ENCODE measurements around the gene PRKN.
"Not testable (repeated sequence)": the region's sequence is repeated elsewhere in the genome, so short reads cannot be mapped to it uniquely, and the experiment has no call there.

PRKN gene

GRCh38 chr6:162408826-162409535, 318.6 kb downstream of the PRKN start:
- ATAC-seq = no peak
- TF ChIP-seq ZC3H10 (CRISPR knock-in tag; IDR thresholded peaks at IDR 0.05) = no peak

- no peak for ATAC-seq
- TF ChIP-seq RARB (CRISPR knock-in tag; IDR thresholded peaks at IDR 0.05) = no peak
- no peak for TF ChIP-seq ZFP30 (CRISPR knock-in tag; IDR thresholded peaks at IDR 0.05)
- TF ChIP-seq ISL1 (CRISPR knock-in tag; IDR thresholded peaks at IDR 0.05) = no peak
- TF ChIP-seq ZC3H10 (CRISPR knock-in tag; IDR thresholded peaks at IDR 0.05) = no peak
- TF ChIP-seq ZFP3 (CRISPR knock-in tag; IDR thresholded peaks at IDR 0.05) = no peak
- no peak for TF ChIP-seq OSR1 (CRISPR knock-in tag; IDR thresholded peaks at IDR 0.05)
- no peak for TF ChIP-seq CSDC2 (CRISPR knock-in tag; IDR thresholded peaks at IDR 0.05)
- TF ChIP-seq GLIS3 (CRISPR knock-in tag; IDR thresholded peaks at IDR 0.05) = no peak
- TF ChIP-seq PATZ1 (CRISPR knock-in tag; IDR thresholded peaks at IDR 0.05; ENCODE audit: borderline replicate concordance) = no peak
- no peak for TF ChIP-seq PPARA (CRISPR knock-in tag; IDR thresholded peaks at IDR 0.05; ENCODE audit: borderline replicate concordance)
- no peak for TF ChIP-seq SNAI2 (CRISPR knock-in tag; IDR thresholded peaks at IDR 0.05)
- TF ChIP-seq TOX (CRISPR knock-in tag; IDR thresholded peaks at IDR 0.05; ENCODE audit: borderline replicate concordance) = no peak
- TF ChIP-seq TSHZ2 (CRISPR knock-in tag; IDR thresholded peaks at IDR 0.05) = no peak
- TF ChIP-seq, protein P1, sequence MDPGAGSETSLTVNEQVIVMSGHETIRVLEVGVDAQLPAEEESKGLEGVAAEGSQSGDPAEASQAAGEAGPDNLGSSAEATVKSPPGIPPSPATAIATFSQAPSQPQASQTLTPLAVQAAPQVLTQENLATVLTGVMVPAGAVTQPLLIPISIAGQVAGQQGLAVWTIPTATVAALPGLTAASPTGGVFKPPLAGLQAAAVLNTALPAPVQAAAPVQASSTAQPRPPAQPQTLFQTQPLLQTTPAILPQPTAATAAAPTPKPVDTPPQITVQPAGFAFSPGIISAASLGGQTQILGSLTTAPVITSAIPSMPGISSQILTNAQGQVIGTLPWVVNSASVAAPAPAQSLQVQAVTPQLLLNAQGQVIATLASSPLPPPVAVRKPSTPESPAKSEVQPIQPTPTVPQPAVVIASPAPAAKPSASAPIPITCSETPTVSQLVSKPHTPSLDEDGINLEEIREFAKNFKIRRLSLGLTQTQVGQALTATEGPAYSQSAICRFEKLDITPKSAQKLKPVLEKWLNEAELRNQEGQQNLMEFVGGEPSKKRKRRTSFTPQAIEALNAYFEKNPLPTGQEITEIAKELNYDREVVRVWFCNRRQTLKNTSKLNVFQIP (CRISPR knock-in tag; IDR thresholded peaks at IDR 0.05; ENCODE audit: borderline replicate concordance, low read depth) = no peak
Observed at GRCh38 chr6:162404951-162405350, 322.6 kb downstream of the PRKN start.

DNA sequence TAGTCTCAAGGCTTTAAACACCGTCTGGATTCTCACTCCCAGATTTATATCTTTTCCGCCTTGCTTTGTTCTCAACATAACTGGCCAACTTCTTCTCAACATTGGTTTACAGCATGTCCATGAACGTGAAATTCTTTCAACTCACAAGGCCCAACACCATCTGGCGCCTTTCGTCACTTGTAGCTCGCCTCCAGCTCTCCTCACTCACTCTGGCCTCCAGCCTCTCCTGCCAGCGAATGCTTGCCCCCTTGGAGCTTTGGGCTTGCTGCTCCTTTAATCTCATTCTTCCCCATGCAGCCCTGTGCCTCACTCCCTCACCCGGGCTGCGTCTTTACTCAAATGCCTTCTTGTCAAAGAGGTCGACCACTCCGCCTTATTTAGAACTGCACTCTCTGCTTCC, 324.5 kb downstream of the PRKN start:
- no peak for TF ChIP-seq ARNTL (CRISPR knock-in tag; IDR thresholded peaks at IDR 0.05; ENCODE audit: borderline replicate concordance, low read depth)
- no peak for TF ChIP-seq ZNF70 (CRISPR knock-in tag; IDR thresholded peaks at IDR 0.05)
- no peak for TF ChIP-seq PATZ1 (CRISPR knock-in tag; IDR thresholded peaks at IDR 0.05; ENCODE audit: borderline replicate concordance)
- no peak for TF ChIP-seq RARB (CRISPR knock-in tag; IDR thresholded peaks at IDR 0.05)
- no peak for TF ChIP-seq ZC3H10 (CRISPR knock-in tag; IDR thresholded peaks at IDR 0.05)
- no peak for TF ChIP-seq CSDC2 (CRISPR knock-in tag; IDR thresholded peaks at IDR 0.05)
- TF ChIP-seq ISL1 (CRISPR knock-in tag; IDR thresholded peaks at IDR 0.05) = no peak
- no peak for TF ChIP-seq GLIS3 (CRISPR knock-in tag; IDR thresholded peaks at IDR 0.05)
- TF ChIP-seq PPARA (CRISPR knock-in tag; IDR thresholded peaks at IDR 0.05; ENCODE audit: borderline replicate concordance) = no peak
- TF ChIP-seq OSR1 (CRISPR knock-in tag; IDR thresholded peaks at IDR 0.05) = no peak
- TF ChIP-seq SNAI2 (CRISPR knock-in tag; IDR thresholded peaks at IDR 0.05) = no peak
- TF ChIP-seq ZNF565 (CRISPR knock-in tag; conservative IDR thresholded peaks at IDR 0.05; ENCODE audit: low read depth) = no peak
- ATAC-seq = no peak

DNA sequence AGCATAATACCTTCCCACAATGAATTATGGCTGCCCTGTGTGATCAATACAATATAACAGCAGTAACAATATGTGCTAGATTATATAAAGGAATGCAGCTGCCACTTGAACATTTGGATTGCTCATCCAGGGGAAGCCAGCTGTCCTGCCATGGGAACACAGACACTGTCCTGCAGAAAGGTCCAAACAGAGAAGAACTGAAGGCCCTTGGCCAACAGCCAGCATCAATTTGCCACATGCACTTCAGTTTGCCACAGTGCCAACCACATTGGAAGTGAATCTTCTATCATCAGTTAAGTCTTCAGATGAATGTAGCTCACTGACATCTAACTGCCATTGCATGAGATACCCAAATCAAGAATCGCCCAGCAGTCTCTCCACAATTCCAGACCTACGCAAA, 332.4 kb downstream of the PRKN start:
- no peak for TF ChIP-seq ESRRG (CRISPR knock-in tag; IDR thresholded peaks at IDR 0.05)
- ATAC-seq = no peak

- not testable (repeated sequence) for ATAC-seq
Observed at GRCh38 chr6:162390961-162391811, 336.4 kb downstream of the PRKN start.

All from SK-N-SH treated with all-trans-retinoic acid at 6 μM for 48 hours (cell line).